H1 (cell line): ENCODE results near the gene CLCN3. TPM values are rescaled to one million over a fixed set of nuclear protein-coding genes. Genes with fewer than 3 reads are reported as not detected.

ENCODE experiments used
- CTCF ChIA-PET: fragments of 300-600 bp; sonication (Branson Sonifier 250); formaldehyde crosslinking; loops from one replicate; lab custom pipeline; 2021; ENCODE audit not compliant: partially characterized antibody; lab: Charles Lee
- POLR2A ChIA-PET: fragments of 300-600 bp; sonication (Branson Sonifier 250); formaldehyde crosslinking; loops from one replicate; lab custom pipeline; 2021; ENCODE audit warnings: inconsistent platforms; ENCODE audit not compliant: partially characterized antibody; lab: Charles Lee
- DNase-seq, 2 experiments: peaks; one replicate each; pipeline versions ENCODE4 v3.0.0 to v3.0.0-alpha.2; 2010 to 2022; ENCODE audit warnings: low spot score in 2 of 2, low read depth in 1 of 2, mixed read lengths in 1 of 2
- FAIRE-seq: peaks from 2 replicates; lab custom pipeline; 2011; peaks lifted over from hg19 to GRCh38; lab: Jason Lieb, UNC
- H2AFZ ChIP-seq: 2 replicates; pipeline ENCODE4 v1.8.1; 2012; ENCODE audit warnings: low read length, inconsistent platforms
- H2AK5ac ChIP-seq: 2 replicates; pipeline ENCODE4 v1.6.1; 2013; ENCODE audit warnings: low read depth, low read length
- H2BK120ac ChIP-seq: replicated peaks from 2 replicates; pipeline ENCODE3; 2013; ENCODE audit warnings: low read depth, low read length, inconsistent platforms
- H2BK12ac ChIP-seq: 2 replicates; pipeline ENCODE4 v1.6.1; 2013; ENCODE audit warnings: low read depth, low read length
- H2BK15ac ChIP-seq: 2 replicates; pipeline ENCODE4 v1.6.1; 2013; ENCODE audit warnings: low read length
- H2BK20ac ChIP-seq: 2 replicates; pipeline ENCODE4 v1.6.1; 2013; ENCODE audit warnings: low read length
- H2BK5ac ChIP-seq: 2 replicates; pipeline ENCODE4 v1.6.1; 2013; ENCODE audit warnings: low read depth, low read length
- H3K14ac ChIP-seq: 2 replicates; pipeline ENCODE4 v1.6.1; 2013; ENCODE audit warnings: inconsistent platforms; ENCODE audit not compliant: insufficient read length
- H3K18ac ChIP-seq: 2 replicates; pipeline ENCODE4 v1.6.1; 2013; ENCODE audit warnings: low read length; ENCODE audit errors: extremely low read depth
- H3K23ac ChIP-seq: 2 replicates; pipeline ENCODE4 v1.6.1; 2013; ENCODE audit warnings: inconsistent platforms; ENCODE audit not compliant: insufficient read length
- H3K23me2 ChIP-seq: 2 replicates; pipeline ENCODE4 v1.6.1; 2013; ENCODE audit warnings: low read depth, low read length
- H3K27ac ChIP-seq: 2 replicates; pipeline ENCODE4 v1.6.1; 2011; ENCODE audit warnings: low read depth, low read length, inconsistent platforms
- H3K27me3 ChIP-seq, 4 experiments: replicated peaks in 1 of 4; 1 replicate in 1 of 4; 2 replicates in 3 of 4; pipeline versions ENCODE4 v1.6.1 to v1.8.1; 2011 to 2013; ENCODE audit warnings: low read length in 3 of 4, mild to moderate bottlenecking in 3 of 4, inconsistent platforms in 2 of 4, mixed read lengths in 2 of 4, moderate library complexity in 1 of 4; ENCODE audit not compliant: control insufficient read depth in 3 of 4, insufficient read depth in 3 of 4; ENCODE audit errors: extremely low read depth in 1 of 4
- H3K36me3 ChIP-seq, 4 experiments: 2 replicates each; pipeline versions ENCODE4 v1.6.1 to v1.8.1; 2011 to 2013; ENCODE audit warnings: mild to moderate bottlenecking in 4 of 4, low read length in 3 of 4, moderate library complexity in 2 of 4, control low read depth in 1 of 4, inconsistent platforms in 1 of 4; ENCODE audit not compliant: insufficient read depth in 4 of 4, control insufficient read depth in 2 of 4
- H3K4ac ChIP-seq: replicated peaks from 2 replicates; pipeline ENCODE3; 2013; ENCODE audit warnings: low read length, low read depth, mixed read lengths, inconsistent platforms; ENCODE audit not compliant: insufficient read length
- H3K4me1 ChIP-seq, 4 experiments: replicated peaks in 1 of 4; 1 replicate in 1 of 4; 2 replicates in 3 of 4; pipeline versions ENCODE4 v1.6.1 to v1.8.1; 2011 to 2013; ENCODE audit warnings: low read length in 3 of 4, inconsistent platforms in 2 of 4, mixed read lengths in 1 of 4; ENCODE audit not compliant: insufficient read depth in 4 of 4, control insufficient read depth in 3 of 4
- H3K4me2 ChIP-seq, 2 experiments: 2 replicates each; pipeline versions ENCODE4 v1.6.1 to v1.8.1; 2011 to 2013; ENCODE audit warnings: low read depth in 2 of 2, low read length in 2 of 2, control low read depth in 1 of 2, inconsistent platforms in 1 of 2, mild to moderate bottlenecking in 1 of 2; ENCODE audit not compliant: insufficient read depth in 1 of 2
- H3K4me3 ChIP-seq, 4 experiments: fragments of 200-600, 300-600 bp in 1 of 4; sonication (generic), shearing (Covaris generic), sonication (Bioruptor Twin) in 1 of 4; 2 replicates each; pipeline versions ENCODE4 v1.5.1 to v1.8.1; 2011 to 2016; ENCODE audit warnings: low read length in 4 of 4, low read depth in 3 of 4, control low read depth in 2 of 4, inconsistent platforms in 2 of 4, mild to moderate bottlenecking in 2 of 4, mixed read lengths in 1 of 4, moderate library complexity in 1 of 4; ENCODE audit not compliant: insufficient read depth in 2 of 4; ENCODE audit errors: extremely low read depth in 1 of 4
- H3K56ac ChIP-seq: replicated peaks from 2 replicates; pipeline ENCODE3; 2013; ENCODE audit warnings: low read depth, mild to moderate bottlenecking, mixed read lengths, low read length, inconsistent platforms; ENCODE audit not compliant: insufficient read length
- H3K79me1 ChIP-seq: 2 replicates; pipeline ENCODE4 v1.6.1; 2013; ENCODE audit warnings: low read depth, low read length, control low read depth
- H3K79me2 ChIP-seq, 2 experiments: 2 replicates each; pipeline versions ENCODE4 v1.6.1 to v1.8.1; 2012 to 2013; ENCODE audit warnings: low read length in 2 of 2, mild to moderate bottlenecking in 2 of 2, inconsistent platforms in 1 of 2; ENCODE audit not compliant: insufficient read depth in 2 of 2, control insufficient read depth in 1 of 2
- H3K9ac ChIP-seq, 4 experiments: replicated peaks in 1 of 4; 1 replicate in 1 of 4; 2 replicates in 3 of 4; pipeline versions ENCODE4 v1.6.1 to v1.8.1; 2011 to 2013; ENCODE audit warnings: low read depth in 3 of 4, low read length in 3 of 4, control low read depth in 2 of 4, mild to moderate bottlenecking in 2 of 4, moderate library complexity in 2 of 4, inconsistent platforms in 1 of 4; ENCODE audit errors: extremely low read depth in 1 of 4
- H3K9me3 ChIP-seq, 2 experiments: 2 replicates each; pipeline versions ENCODE4 v1.6.1 to v1.8.1; 2012 to 2013; ENCODE audit warnings: mild to moderate bottlenecking in 2 of 2, moderate library complexity in 2 of 2, control low read depth in 1 of 2, inconsistent platforms in 1 of 2, low read depth in 1 of 2, low read length in 1 of 2, mixed read lengths in 1 of 2; ENCODE audit not compliant: insufficient read depth in 2 of 2
- H4K20me1 ChIP-seq, 2 experiments: replicated peaks in 1 of 2; 2 replicates each; pipeline versions ENCODE3 to v1.8.1; 2011 to 2013; ENCODE audit warnings: inconsistent platforms in 2 of 2, low read length in 2 of 2, mild to moderate bottlenecking in 1 of 2; ENCODE audit not compliant: insufficient read depth in 2 of 2, control insufficient read depth in 1 of 2
- H4K5ac ChIP-seq: 2 replicates; pipeline ENCODE4 v1.6.1; 2013; ENCODE audit warnings: low read length, low read depth, mixed read lengths, inconsistent platforms; ENCODE audit not compliant: insufficient read length
- H4K8ac ChIP-seq: 2 replicates; pipeline ENCODE4 v1.8.0; 2013; ENCODE audit warnings: mild to moderate bottlenecking, moderate library complexity, low read length, inconsistent platforms; ENCODE audit not compliant: insufficient read depth; ENCODE audit errors: extremely low read depth
- H4K91ac ChIP-seq: replicated peaks from 2 replicates; pipeline ENCODE3; 2013; ENCODE audit warnings: low read length, mixed read lengths, inconsistent platforms; ENCODE audit not compliant: insufficient read length
- WGBS, 2 experiments: shearing (Covaris generic) in 1 of 2; methylation state at CpG; one replicate each; pipeline versions ENCODE4 v1.1.6 to v1.1.7; 2013 to 2015; ENCODE audit warnings: low lambda C conversion rate in 2 of 2, mixed read lengths in 2 of 2, inconsistent platforms in 1 of 2, low coverage in 1 of 2, missing lambda C conversion rate in 1 of 2; ENCODE audit not compliant: insufficient replicate concordance in 2 of 2, insufficient coverage in 1 of 2, insufficient read length in 1 of 2; ENCODE audit errors: extremely low coverage in 1 of 2, missing lambda C conversion rate in 1 of 2; 5-methylcytosine and 5-hydroxymethylcytosine counted together
- polyA plus RNA-seq, 7 experiments: library from polyadenylated mRNA; depleted of rRNA in 3 of 7; stranded (reverse) in 5 of 7; unstranded in 2 of 7; fragments of >200 nt in 5 of 7; fragments of 200-250 nt in 2 of 7; gene quantifications; 1 replicate in 5 of 7; 2 replicates in 1 of 7; 4 replicates in 1 of 7; pipeline versions ENCODE4 v1.2.1 to v1.2.3, GENCODE V29; 2011 to 2013; ENCODE audit warnings: missing spikeins in 2 of 7, mixed read lengths in 2 of 7
- total RNA-seq: library from RNA; stranded (reverse); fragmentation: NEBNext Ultra II Directional; extraction: Animal tissue kit (Norgen Biotek cat#: 25700); gene quantifications from 2 replicates; pipeline ENCODE4 v1.2.1, GENCODE V29; 2021

The CLCN3 gene
- total and polyA plus RNA-seq, 2 of the 8 experiments (the other 6 are each of a cell fraction or from before 2014, with no cell fraction given): 8.8 to 32.8 TPM

GRCh38 chr4:169571435-169571834, 48.9 kb upstream of the CLCN3 start:
- POLR2A ChIA-PET: no interaction called here

More at GRCh38 chr4:169571435-169571834, 48.9 kb upstream of the CLCN3 start:
- Histone ChIP-seq H3K56ac (no peak overlapping the region), H3K4me3 (no peak overlapping the region), H3K18ac (no peak overlapping the region), H2AK5ac (no peak overlapping the region), H2BK15ac (no peak overlapping the region), H2BK120ac (no peak overlapping the region), H3K4me2 (no peak overlapping the region), H3K36me3 (peaks cover 0 to 4% (median under 1%) of the 10 kb centered on the region in 4 experiments; a peak in 3 of 8 replicates), H3K23ac (no peak overlapping the region), H4K20me1 (no peaks in the 10 kb centered on the region), H3K27me3 (no peaks in the 10 kb centered on the region), H4K91ac (no peak overlapping the region), H3K27ac (no peak overlapping the region), H3K9ac (no peak overlapping the region), H2AFZ (no peak overlapping the region), H4K8ac (no peak overlapping the region), H3K4me1 (no peaks in the 10 kb centered on the region), H3K14ac (no peak overlapping the region), H3K23me2 (no peaks in the 10 kb centered on the region), H3K4ac (no peak overlapping the region), H2BK5ac (no peak overlapping the region), H3K79me2 (no peaks in the 10 kb centered on the region), H2BK20ac (no peak overlapping the region), H3K79me1 (no peaks in the 10 kb centered on the region), H2BK12ac (no peak overlapping the region), H4K5ac (no peak overlapping the region), H3K9me3 (no peaks in the 10 kb centered on the region; a peak in 1 of 4 replicates)
- DNase-seq (no peak), FAIRE-seq (no peak)
- CTCF ChIA-PET: no interaction called here
- 98 to 100% methylated on average over 2 to 4 of the region's 4 CpGs for WGBS, 2 experiments
